COLO668 (cell line): ENCODE results near the gene MLLT3.

Experiments used
- DNase-seq: peaks from one replicate; lab custom pipeline; 2025; ENCODE audit not compliant: unreplicated experiment; lab: John Stamatoyannopoulos, UW

MLLT3 gene

DNA sequence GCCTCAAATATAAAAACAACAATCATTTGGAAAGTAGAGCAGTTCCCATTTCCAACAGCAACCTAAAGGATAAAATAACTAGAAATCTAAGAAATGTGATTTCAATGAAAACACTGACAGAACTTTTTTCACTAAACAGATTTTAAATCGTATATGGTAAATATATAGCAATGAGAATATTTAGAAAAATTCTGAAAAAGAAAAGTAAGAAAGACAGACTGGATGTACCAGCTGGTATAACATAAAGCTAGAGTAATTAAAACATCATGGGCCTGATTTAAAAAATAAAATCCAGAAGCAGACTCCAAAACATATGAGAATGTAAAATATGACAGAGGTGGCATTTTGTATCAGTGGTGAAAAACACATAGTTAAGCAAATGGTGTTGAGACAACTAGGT, 308.9 kb downstream of the MLLT3 start:
- no peak for DNase-seq

DNA sequence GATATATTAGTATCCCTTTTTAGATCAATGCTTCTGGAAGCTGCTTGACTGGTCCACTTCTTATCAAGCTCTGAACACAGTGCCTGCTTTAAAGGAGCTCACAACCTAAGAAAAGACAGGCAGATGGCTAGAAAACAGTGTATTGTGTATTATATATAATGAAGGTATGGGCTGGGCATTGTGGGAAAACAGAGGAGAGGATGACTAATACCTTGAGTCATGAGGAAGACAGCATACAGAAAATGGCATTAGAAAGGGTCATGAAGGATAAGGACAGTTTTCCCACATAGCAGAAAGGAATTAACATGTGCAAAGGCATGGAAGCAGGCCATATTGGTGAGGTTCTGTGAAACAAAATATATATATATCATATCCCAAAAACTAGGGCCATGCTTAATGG, 309.6 kb downstream of the MLLT3 start:
- no peak for DNase-seq

DNA sequence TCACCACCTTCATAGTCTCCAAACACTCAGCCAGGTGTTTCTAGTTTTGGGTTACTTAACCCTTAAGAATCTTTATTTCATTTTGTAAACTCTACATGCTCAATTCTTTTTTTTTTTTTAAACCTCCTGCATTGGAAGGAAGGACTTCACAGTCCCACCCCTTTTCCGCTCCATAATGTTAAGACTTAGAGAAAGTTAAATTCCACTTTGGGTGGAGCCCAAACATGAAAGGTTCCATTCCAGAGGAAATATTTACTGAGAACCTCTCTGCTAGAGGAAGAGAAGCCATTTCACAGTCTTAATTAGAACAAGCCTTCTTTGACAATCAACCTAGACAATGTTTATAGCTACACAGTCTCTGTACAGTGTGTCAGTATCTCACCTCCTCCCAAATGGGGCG, 312.3 kb downstream of the MLLT3 start:
- no peak for DNase-seq

DNA sequence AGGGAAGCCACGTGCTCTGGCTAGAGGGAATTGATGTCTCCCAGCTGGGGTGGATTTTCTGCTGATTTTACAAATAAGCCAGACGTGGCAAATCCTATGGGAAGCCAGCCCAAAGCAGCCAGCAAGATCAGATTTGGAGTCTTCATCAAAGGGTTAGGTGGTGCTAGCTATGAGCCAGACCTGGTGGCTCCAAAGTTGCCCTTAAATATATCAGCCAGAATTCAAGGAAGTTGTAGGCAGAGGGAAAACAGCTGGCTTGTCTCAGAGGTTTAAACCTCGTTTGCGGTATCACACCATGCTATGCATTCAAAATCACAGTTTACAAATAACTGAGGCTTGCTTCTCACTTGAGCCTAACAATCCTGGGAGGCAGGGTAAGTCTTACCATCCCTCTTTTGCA, 313.2 kb downstream of the MLLT3 start:
- no peak for DNase-seq

DNA sequence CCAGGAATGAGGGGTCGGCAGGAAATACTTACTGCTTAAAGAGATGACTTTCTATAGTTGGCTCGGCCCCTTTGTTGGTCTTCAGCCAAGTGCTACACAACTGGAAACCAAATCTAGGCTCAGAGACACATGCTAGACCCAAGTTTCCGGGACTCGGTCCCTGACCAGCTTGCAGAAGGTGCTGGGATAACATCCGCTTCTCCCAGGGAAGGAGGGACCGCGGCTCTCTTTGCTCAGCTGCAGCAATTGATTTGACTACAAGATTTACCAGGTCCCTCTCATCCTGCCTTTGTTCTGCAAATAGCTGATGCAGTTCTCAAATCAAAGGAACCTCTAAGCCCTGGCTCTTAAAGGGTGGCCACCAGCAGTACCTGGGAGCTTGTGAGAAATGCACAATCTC, 314.7 kb downstream of the MLLT3 start:
- DNase-seq, result peak; percentile 13

DNA sequence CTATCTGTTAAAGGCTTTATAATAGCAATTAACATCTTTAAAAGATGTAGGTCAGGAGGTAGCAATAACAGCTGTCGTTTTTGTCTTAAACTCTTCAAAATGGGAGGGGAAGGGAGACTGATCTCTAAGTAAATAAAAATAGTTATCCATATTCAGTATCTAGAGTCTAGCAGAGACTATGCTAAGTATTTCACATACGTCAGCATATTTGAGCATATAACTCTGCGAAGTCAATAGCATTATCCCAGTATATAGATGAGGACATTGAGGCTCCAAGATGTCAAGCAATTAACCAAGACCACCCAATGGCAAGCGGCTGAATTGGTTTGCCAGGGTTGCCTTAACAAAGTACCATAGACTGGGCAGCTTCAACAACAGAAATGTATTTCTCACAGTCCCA, 316.8 kb downstream of the MLLT3 start:
- no peak for DNase-seq

DNA sequence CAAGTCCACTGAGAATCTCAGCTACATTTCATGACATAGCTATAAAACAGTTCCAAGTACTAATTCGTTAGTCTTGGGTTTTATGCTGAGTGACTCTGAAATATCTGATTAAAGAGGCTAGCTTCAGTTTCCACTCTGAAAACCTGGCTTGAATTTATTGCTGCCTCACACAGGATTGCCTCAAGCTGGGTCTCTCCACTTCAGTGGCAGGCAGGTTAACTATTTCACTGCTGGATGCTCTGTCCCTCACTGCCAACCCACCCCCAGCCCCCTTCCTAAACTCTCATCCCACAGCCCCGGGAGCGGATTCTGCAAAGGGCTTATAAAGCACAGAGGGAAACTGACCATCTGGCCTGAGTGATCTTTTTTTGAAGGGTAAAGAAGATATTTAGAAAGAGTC, 318.3 kb downstream of the MLLT3 start:
- DNase-seq, result no peak

DNA sequence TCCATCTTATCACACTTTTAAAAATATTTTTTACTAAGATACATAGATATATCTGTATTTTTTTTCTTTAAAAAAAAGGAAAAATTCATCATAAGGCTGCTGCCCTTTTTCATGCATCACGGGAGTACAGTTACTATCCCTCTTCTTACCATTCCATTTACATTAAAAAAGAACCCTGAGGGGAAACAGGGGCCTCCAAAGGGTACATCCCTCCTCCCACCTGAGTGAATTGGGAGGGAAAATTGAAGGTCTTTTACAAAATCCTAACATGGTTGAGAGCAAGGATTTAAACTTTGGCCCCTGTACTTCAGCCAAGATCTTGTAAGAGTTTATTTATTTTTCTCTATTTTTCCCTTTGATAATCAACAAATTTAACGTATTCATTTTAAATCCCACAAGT, 319.2 kb downstream of the MLLT3 start:
- no peak for DNase-seq

DNA sequence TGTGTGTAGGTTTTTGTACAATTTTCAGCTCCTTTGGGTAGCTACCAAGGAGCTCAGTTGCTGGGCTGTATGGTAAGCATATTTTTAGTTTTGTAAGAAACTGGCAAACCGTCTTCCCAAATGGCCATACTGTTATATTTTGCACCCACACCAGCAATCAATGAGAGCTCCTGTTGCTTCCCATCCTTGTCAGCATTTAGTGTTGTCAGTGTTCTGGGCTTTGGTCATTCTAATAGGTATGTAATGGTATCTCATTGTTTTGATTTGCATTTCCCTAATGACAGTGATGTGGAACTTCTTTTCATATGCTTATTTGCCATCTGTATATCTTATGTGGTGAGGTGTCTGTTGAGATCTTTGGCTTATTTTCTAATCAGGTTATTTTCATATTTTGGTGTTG, 320.1 kb downstream of the MLLT3 start:
- no peak for DNase-seq

DNA sequence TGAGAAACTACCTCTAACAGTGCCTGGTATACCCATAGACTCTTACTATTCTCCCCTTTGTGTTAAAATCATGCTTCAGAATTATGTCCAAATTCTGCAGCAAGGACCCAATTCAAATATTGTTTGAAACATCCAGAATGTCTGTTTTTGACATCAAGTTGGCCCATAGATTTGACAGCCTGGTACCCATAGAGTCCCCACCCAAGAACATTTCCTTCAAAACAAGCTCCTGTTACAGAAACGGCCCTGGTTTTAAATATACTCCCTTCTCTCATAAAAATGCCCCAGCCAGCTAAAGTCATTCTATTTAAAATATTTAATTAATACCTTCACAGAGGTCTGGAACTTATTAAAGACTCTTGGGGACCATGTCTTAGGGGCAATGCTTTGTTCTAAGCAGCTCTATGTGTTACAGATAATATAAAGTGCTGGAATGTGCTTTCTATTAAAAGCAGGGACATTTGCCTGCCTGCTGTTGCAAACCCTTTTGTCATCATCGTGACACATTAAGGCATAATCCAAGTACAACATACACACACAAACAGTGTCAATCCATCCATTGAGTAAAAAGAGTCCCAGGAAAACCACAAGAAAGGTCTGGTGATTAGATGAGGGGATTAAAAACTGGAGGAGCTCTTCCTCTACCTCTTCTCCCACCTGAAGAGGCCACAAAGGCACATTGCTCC, 321.7 kb downstream of the MLLT3 start:
- no peak for DNase-seq

DNA sequence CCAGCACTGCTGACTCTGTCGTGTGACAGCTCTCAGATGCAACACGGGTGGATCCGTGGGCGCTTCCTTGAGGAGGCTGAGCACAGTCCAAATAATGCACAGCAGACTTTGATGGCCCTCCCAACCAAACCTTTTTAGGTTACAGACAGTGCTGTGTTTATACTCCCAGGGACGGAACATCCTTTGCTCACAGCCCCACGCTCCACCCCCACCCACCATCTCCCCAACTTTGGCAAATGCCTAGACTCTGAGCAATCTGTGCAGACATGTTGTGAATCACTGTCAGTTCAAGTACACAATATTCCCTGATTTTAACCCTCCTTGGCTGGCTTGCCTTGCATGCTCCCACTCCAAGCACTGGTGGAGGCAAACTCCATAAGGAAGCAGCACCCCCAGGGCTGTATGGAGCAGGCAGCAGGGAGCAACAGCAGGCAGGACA, 324.6 kb downstream of the MLLT3 start:
- no peak for DNase-seq

DNA sequence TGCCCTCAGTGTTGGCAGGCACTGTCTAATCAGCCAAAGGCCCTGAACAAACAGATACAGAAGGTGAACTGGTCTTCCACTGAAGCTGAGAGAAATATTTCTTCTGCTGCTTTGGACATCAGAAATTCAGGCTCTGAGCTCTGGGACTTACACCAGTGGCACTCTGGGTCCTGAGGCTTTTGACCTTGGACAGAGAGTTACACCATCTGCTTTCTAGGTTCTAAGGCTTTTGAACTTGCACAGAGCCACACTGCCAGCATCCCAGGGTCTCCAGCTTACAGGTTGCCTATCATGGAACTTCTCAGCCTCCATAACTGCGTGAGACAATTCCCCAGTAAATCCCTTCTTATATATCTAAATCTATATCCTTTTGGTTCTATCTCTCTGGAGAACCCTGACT, 326.7 kb downstream of the MLLT3 start:
- no peak for DNase-seq

DNA sequence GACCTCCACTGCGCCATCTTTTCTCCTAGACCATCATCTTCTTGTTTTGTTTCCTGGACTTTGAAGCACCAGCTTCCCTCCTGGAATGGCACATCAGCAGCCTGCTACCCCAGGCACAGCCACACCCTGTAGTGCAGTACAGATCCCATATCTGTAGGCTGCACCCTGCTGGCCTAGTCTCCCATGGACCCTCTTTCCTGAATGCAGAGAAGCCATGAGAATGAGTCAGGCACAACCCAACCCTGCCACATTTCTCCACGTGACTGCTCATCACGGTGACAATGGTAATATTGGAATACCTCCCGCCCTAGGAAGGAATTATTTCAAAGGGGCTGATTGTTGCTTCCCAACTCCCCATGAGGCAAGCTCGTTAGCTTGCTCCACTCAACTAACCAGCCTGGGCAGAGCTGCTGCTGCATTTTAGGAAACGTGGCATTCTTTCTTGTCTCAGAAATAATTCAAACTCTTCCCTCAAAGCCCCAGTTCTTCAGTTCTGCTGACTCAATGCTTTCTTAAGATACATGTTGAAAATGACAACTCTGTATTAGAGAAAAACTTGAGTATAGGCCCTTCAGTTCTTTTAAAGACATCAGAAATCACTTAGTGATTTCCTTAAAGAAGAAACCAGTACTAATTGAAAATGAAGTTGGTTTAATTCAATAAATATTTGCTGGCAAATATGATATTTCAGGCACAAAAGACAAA, 328.1 kb downstream of the MLLT3 start:
- DNase-seq, result no peak

DNA sequence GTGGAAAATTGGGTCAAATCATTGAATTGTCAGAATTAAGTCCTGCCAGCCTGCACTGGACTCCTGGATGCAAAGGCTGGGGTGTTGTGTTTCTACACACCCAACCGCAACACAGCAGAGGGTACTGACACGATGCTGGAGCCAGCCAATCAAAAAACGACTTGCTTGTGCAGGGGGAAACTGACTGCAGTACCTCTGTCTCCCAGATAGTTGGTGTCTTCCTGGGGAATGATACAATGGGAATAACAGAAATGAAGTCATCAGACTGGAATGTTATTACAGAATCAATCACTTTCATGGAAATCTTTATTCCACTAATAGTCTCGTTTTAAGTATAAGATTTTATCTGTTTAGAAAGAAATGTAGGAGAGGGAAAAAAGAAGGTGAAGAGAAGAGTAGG, 330.3 kb downstream of the MLLT3 start:
- DNase-seq, result no peak
